ENCODE measurements around the gene TP53I13. TPM values are rescaled to one million over a fixed set of nuclear protein-coding genes. Genes with fewer than 3 reads are reported as not detected.

TP53I13 gene
- total RNA-seq, 1 donor from 2014 or later: 38.5 TPM

DNA sequence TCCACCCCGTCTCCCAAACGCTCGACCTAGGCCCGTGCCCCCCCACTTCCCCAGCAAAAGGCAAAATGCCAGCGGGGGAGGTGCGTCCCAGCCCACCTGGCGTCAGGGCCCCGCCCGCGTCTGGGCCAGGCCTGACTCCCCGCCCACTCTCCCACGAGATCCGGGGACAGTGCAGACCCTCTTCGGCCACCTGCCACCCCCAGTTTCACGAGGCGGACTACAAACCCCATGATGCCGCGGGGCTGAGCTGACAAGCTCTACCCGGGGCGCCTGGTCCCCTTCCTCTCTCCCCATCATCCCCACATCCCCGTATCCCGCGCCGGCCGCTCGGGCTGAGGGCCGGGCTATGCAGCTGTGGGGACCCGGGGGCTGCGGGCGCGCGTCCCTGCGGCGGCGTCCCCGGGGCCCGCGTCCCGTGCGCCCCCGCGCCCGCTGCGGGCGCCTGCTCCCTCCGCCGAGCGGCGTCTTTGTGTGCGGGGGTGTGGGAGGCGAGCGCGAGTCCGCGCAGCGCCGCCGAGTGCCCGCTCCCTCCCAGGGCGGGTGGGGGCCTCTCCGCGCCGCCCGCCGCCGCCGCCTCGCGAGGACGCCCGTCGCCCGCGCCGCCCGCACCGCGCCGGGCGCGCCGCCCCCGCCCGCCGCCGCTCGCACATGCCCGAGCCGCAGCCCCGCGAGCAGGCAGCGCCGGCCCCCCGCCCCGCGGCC, 24.5 kb downstream of the TP53I13 start, which contains the start of gene ANKRD13B:
TSS of gene ANKRD13B (plus strand) at position 283 of the 702 bp plus-strand sequence. CDS start 490 bp downstream, outside the sequence.
- no peak for DNase-seq (ENCODE audit: low read depth)

DNA sequence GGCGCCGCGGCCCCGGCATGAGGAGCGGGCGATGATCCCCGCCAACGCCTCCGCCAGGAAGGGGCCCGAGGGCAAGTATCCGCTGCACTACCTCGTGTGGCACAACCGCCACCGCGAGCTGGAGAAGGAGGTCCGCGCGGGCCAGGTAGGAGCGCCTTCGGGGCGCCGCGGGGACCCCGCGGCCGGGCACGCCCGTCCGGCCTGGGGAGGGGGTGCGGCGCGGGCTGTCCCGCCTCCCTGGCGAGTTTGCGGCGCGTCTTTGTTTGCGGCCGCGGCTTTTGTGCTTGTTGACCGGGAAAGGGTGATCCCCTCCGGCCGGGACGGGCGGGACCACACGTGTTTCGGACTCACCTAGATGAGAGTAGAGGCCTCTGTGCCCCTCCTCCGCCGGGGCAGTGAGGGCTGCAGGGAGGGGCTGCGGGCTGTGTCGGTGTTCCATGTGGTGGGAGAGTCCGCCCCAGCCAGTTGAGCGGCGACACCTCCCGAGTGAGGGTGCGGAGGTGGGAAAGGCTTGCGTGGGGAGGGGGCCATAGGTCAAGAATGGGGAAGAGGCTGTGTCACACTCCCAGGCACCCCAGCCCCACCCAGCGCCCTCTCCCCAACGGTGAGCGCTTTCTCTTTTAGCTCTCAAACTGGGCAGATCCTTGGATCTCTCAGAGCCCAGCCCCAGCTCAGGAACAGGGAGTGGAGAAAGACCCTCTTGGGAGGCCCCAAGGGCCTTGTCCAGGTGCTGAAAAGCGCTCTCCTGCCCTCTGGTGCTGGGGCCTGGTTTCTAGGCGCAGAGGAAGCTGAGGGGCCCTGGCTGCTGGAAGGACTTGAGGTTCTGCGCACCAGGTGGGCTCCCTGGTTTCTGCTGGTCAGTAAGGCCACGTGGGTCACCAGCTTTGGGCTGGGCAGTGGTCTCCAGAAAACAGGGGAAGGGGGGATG, 25.4 kb downstream of the TP53I13 start:
- DNase-seq (ENCODE audit: low read depth): no peak

DNA sequence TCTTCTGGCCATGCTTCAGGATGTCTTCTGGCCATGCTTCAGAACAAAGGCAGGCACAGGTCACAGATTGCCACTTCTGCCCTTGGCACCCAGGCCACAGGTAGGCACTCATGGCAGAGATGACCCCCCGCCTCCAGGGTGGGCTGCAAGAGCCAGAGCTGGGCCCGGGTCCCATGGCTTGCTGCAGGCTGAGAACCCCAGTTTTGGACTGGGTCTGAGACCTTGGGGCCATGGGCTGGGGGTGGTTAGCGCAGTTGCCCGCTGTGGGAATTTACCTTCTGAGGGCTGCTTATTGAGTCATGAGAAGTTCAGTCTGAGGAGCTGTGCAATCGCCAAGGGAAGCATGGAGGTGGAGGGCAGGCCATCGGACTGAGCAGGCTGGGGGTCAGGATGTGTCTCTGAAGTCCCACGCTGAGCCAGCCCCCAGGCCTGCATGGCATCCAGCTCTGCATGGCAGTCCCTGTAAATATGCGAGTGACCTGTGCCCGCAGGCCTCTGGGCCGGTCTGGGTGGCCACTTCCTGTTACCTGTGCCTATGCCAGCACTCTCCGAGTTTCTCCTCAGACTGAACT, 26.1 kb downstream of the TP53I13 start:
- DNase-seq (ENCODE audit: low read depth): no peak

DNA sequence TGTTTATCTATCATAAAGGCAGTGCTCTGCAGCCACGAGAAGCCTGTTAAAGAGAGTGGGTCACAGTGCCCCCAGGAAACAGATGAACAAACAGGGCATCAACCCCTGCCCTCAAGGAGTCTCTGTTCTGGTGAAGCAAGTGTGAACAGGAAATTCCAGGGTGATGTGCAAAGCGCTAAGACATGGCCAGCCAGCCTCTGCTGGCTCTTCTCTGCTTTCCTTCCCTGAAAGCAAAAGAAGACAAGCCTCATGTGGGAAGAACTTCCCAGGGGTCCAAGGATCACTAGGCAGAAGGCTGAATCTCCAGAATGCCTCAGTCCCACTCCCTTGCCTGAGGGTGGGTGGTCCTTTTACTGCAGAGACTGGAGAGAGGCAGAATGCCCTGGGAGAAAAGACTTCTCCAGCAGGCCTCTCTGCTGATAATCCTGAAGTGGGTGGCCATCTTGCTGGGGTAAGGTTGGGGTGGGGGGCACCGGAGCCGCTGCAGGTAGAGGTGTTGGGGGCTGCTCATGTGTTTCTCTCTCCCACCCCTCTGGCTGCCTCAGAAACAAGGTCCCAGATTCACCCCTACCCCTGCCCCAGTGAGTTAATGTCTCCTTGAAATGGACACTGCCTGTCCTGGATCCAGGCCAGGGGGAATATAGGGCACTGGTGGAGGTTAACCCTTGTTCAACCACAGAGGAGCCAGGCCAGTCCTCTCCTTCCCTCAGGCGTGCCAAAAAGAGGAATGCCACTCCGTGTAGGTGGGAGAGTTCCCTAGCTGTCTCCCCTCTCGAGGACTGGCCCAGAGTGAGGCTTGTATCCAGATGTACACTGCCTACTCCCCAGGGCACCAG, 26.8 kb downstream of the TP53I13 start:
- DNase-seq (ENCODE audit: low read depth): no peak

DNA sequence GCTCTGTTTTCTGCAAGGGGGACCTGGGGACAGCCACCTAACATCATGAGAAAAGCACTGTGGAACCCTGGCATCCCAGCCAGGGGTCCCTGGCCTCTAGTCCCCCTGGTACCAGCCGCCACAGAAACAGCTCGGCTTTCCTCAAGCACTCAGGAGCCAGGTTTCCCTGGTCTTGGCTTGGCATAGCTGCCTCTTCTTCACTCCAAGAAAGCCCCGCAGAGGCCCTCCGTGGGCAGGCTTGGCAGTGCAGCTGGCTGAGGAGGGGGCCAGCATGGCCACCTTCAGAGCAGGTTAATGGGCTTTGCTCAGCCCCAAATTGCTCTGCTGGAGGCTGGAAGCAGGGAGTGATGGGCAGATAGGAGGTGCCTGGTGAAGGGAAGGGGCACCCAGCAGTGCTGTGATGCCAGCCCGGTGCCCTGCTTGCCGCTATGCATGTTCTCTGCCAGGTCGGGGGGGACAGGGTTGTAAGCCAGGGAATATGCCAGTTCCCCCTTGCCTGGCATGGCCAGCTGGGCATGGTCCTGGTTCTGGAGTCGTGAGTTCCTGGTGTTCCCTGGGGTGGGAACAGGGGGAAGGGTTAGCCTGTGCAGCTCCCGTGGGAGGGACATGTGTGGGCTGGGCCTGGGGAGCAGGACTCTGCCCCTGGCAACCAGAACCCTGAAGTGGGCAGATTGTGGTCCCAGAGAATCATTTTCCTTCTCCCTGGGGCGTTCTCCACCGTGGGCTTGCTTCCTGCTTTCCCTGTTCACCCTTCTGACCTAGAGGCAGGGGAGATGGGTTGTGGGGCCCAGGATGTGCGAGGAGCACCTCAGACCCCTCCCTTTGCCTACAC, 27.7 kb downstream of the TP53I13 start:
- no peak for DNase-seq (ENCODE audit: low read depth)

DNA sequence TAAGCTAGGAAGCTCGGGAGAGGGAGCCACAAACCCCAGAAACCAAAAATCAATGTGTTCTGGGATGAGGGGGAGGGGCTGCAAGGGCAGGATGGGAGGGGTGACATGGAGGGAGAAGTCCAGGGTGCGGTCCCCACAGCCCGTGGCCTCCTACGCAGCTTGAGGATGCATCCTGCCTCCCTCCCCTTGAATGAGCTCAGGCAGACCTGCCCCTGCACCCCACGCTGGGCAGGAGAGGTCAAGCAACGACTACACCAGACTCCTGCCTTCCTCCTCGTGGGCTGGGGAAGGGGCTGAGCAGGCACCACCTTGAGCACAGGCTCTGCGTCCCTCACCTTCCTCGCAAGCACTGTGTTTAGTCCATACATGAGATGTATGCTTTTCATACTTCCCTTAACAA, 28.3 kb downstream of the TP53I13 start:
- DNase-seq (ENCODE audit: low read depth): no peak

DNA sequence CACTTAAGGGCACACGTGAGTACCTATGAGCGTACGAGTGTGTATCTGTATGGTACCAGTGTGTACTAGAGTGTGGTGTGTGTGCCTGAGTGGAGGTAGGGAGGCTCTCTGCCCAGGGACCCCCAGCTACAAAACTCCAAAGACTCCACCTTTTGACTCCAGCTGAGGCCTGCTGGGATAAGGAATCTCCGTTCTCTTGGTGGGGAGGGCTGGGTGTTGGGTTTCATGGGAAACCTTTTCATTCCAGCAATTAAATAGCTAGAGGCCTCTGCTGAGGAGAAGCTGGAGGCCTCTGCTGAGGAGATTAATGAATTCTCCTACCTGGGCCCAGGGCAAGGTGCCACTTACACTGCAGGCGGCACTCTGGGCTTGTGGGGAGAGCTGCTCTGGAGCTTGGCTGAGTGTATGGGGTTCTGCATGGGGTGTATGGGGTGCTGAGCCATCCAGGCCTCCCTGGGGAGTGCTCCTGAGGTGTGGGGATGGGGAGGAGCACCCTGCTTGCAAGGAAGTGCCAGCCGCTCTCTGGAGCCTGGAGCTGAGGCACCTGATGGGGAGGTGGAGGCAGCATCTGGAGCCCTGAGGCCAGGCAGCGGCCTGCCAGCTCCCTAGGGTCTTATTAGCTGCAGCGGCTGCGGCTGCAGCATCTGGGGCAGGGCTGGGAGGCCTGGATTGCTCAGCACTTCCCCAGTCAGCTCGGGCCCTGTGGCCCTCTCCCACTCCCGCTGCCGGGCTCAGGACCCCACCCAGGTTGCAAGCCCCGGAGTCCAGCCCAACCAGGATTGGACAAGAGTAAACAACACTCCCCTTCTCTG, 29.1 kb downstream of the TP53I13 start:
- no peak for DNase-seq (ENCODE audit: low read depth)

DNA sequence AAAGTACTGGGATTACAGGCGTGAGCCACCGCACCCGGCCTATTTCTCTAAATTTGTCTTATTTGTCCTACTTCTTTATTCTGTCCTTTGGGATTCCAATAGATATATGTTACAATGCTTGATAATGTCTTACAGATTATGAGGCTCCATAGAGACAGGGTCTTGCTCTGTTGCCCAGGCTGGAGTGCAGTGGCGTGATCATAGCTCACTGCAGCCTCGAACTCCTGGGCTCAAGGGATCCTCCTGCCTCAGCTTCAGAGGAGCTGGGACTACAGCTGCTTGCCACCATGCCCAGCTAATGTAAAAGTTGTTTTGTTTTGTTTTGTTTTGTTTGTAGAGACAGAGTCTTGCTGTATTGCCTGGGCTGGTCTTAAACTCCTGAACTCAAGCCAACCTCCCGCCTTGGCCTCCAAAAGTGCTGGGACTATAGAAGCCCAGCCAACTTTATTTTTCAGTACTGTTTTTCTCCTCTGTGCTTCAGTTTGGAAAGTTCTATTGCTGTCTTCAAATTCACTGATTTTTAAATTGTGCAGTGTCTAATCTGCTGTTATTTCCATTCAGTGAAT, 34.7 kb downstream of the TP53I13 start:
- DNase-seq (ENCODE audit: low read depth): no peak

DNA sequence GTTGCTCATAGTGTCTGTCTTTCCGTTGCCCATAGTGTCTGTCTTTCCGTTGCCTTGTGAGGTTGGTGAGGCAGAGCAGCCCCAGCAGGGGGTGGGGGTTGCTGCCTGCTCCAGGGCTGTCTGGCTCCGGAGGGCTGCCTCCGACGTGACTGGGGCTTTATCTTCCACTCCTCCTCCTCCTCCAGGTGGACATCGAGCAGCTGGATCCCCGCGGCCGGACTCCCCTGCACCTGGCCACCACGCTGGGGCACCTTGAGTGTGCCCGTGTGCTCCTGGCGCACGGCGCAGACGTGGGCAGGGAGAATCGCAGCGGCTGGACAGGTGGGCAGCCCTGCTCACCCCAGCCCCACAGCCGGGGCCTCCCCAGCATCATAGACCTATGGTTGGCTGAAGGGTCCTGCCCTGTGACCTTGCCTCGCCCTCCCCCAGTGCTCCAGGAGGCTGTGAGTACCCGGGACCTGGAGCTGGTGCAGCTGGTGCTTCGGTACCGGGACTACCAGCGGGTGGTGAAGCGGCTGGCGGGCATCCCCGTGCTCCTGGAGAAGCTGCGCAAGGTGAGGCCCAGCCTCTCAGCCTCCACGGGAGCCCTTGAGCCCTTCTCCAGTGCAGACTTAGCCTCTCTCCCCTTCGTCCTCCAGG, 39.2 kb downstream of the TP53I13 start:
- DNase-seq (ENCODE audit: low read depth): no peak

DNA sequence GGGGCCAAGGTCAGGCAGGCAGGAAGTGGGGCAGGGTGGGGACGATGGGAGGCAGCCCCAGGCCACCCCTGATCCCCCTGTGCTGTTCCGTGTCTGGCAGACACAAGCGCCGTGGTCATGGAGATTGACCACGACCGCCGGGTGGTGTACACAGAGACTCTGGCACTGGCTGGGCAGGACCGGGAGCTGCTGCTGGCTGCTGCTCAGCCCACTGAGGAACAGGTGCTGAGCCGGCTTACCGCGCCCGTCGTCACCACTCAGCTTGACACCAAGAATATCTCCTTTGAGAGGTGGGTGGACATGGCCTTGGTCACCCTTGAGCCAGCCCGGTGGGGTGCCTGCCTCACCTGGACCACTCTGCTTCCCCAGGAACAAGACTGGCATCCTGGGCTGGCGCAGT, 40.5 kb downstream of the TP53I13 start:
- no peak for DNase-seq (ENCODE audit: low read depth)

DNA sequence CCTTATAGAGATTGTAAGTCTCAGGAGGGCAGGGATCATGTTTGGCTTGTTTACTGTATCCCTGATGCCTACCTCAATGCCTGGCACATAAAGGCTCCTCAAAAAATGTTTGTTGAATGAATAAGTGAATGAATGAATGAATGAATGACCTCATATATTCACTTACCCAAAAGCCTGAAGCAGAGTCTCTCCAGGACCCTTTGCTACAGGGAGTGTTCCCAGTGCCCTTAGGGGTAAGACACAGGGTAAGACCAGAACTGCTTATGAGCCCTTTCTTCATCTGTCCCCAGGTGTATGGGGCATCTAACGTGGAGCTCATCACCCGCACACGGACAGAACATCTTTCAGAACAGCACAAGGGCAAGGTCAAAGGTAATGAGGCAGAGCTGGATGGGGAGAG, 41.9 kb downstream of the TP53I13 start:
- no peak for DNase-seq (ENCODE audit: low read depth)

DNA sequence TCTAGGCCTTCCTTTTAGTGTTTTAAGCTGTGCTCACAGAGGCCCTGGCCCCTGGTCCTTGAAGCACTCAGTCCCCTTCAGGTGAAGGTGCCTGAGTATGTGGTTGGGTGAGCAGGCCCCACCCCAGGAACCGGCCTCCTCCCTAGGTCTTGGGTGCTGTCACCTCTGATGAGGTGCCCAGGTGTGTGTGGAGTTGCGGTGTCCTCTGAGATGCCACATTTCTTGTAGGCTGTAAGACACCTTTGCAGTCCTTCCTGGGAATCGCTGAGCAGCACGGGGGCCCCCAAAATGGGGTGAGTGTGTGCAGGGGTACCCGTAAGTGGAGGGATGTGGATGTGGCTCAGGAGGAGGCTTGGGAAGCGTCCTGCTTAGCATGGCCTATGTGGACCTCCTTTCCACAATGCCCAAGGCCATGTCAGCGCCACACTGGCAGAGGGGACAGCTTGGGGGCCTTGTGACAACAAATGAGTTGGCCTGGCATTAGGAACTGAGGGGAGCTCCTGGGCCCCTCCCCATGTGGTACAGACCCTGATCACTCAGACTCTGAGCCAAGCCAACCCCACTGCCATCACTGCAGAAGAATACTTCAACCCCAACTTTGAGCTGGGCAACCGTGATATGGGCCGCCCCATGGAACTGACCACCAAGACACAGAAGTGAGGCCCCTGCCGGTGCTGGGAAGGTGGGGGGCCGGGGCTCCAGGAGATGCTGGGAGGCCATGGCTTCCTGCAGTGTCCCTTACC, 43.0 kb downstream of the TP53I13 start:
- no peak for DNase-seq (ENCODE audit: low read depth)

DNA sequence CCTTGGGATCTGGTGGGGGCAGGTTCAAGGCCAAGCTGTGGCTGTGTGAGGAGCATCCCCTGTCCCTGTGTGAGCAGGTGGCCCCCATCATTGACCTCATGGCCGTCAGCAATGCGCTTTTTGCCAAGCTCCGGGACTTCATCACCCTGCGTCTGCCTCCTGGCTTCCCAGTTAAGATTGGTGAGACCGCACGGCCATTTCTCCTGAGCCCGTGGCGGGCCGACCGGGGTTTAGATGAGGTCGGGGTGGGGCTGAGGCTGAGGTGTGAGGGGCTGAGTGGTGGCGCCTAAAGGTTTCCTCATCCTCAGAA, 43.5 kb downstream of the TP53I13 start:
- DNase-seq (ENCODE audit: low read depth): no peak

DNA sequence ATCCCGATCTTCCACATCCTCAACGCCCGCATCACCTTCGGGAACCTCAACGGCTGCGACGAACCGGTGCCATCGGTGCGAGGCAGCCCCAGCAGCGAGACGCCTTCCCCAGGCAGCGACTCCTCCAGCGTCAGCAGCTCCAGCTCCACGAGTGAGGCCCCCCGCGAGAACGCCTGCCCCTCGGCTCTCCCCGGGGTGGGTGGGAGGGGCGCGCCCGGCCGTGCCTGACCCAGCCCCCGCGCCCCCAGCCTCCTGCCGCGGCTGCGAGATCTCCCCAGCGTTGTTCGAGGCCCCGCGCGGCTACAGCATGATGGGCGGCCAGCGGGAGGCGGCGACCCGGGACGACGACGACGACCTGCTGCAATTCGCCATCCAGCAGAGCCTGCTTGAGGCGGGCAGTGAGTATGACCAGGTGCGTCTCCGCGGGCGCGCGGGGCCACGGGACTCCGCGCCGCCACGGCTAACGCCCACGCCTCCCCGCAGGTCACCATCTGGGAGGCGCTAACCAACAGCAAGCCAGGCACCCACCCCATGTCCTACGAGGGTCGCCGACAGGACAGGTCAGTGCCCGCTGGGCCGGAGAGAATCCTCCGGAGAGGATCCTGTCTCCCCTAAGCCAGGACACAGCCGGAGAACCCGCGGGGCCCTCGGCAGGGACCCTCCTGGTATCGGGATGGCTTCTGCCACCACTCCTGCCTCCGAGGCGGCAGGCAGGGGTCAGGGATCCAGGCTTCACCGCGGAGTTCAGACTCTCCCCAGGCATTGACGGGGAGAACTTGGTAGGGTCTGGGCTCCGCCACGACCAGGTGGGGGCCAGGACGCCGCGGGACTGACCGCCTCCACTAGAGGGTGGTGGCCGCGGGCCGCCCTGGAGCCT, 44.1 kb downstream of the TP53I13 start:
- DNase-seq (ENCODE audit: low read depth): no peak

DNA sequence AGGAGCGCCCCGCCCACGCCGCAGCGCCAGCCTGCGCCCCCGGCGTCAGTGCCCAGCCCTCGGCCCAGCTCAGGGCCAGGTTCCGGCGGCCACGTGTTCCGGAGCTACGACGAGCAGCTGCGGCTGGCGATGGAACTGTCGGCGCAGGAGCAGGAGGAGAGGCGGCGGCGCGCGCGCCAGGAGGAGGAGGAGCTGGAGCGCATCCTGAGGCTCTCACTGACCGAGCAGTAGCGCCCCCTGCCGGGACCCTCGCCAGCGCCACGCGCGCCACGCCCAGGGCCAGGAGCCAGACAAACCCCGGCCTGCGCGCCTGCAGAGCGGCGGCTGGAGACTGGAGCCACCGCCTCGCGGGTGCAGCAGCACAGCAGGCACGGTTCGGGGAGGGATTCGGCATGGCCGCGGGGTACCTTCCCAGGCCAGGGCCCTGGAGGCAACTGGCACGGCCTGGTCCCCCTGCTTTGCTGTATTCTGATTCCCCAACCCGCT, 44.9 kb downstream of the TP53I13 start:
- DNase-seq (ENCODE audit: low read depth): peak; percentile 53

DNA sequence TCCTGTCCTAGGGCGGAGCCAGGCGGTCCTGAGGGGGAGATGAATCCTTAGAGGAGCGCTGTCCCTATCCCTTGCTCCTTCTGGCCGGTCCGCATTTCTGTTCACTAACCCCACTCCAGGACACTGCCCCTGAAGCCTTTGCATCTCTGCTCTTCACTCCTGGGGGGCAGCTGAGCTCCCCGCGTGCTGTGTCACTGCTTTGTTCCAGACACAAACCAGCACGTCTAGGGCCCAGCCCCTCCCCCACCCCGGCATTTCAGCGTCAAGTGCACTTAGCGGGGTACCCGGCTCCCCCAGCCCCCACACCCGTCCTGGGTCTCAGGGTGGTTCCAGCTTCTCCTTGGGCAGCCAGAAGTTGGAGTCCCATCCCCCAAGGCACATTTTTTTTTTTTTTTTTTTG, 45.4 kb downstream of the TP53I13 start:
- no peak for DNase-seq (ENCODE audit: low read depth)

DNA sequence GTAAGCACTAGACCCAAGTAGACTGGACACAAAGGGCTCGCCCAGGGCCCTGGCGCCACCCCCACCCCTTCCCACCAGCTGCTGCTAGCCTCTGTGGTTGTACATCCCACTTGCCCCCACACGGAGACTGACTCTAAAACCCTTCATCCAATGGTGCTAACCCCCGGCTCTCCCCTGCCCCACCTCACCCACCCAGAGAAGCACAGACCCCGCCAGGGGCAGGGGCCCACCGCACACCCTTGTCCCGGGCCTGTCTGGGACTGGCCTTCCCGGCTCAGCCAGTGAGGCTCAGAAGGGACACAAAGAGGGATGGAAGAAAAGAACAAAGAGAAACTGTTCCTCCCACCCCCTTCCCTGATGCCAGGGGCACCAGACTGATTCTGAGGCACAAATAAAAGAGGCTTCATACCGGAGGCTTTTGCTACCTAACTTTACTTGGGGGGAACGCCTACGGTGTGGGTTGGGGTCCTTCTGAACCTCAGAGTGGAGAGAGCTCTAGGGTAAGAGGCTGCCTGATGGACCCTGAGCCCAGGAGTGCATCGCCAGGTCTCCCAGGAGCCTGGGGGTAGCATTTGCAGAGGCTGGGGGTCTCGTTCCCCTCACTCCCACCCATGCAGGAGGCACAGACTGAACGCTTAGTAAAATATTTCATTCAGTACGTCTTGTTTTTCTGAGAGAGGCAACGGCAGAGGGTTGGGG, 46.0 kb downstream of the TP53I13 start:
- DNase-seq (ENCODE audit: low read depth): no peak

Measured in renal cortical epithelial cell (primary cell).